HepG2 (cell line): ENCODE data around the gene CCT5. TPM values are rescaled to one million over a fixed set of nuclear protein-coding genes. Genes with fewer than 3 reads are reported as not detected.

Experiments
- AGO1 ChIP-seq: fragments of 200-400 bp; formaldehyde crosslinking; IDR thresholded peaks from 2 replicates; pipeline ENCODE4 v1.6.1; 2017; ENCODE audit warnings: mild to moderate bottlenecking, low read depth, low read length, moderate library complexity; ENCODE audit not compliant: poor library complexity, severe bottlenecking
- FOXP4 ChIP-seq: sonication (generic); formaldehyde crosslinking; IDR thresholded peaks from 2 replicates; pipeline ENCODE4 v1.4.0; 2020; ENCODE audit warnings: missing genetic modification reagents
- GABPA ChIP-seq, 2 experiments: IDR thresholded peaks; 2 replicates each; pipeline ENCODE4 v1.6.1; 2011 to 2016; ENCODE audit warnings: low read depth in 2 of 2, low read length in 1 of 2, missing biosample characterization in 1 of 2, missing genetic modification characterization in 1 of 2
- HMGXB3 ChIP-seq: sonication (generic); formaldehyde crosslinking; IDR thresholded peaks from 2 replicates; pipeline ENCODE4 v1.4.0; 2020; ENCODE audit warnings: missing genetic modification reagents, borderline replicate concordance
- ISX ChIP-seq: sonication (generic); formaldehyde crosslinking; conservative IDR thresholded peaks from 2 replicates; pipeline ENCODE4 v1.5.0; 2020; ENCODE audit warnings: missing genetic modification reagents
- KDM3A ChIP-seq: IDR thresholded peaks from 2 replicates; pipeline ENCODE4 v1.6.1; 2018; ENCODE audit warnings: low read depth, missing compliant biosample characterization
- MEIS2 ChIP-seq: sonication (generic); formaldehyde crosslinking; IDR thresholded peaks from 2 replicates; pipeline ENCODE4 v1.9.0; 2021; ENCODE audit warnings: mild to moderate bottlenecking, missing genetic modification reagents
- NFE2L1 ChIP-seq: sonication (generic); formaldehyde crosslinking; IDR thresholded peaks from 2 replicates; pipeline ENCODE4 v1.4.0; 2020; ENCODE audit warnings: missing genetic modification reagents, mild to moderate bottlenecking, borderline replicate concordance
- PBX2 ChIP-seq: IDR thresholded peaks from 2 replicates; pipeline ENCODE4 v1.6.1; 2016; ENCODE audit warnings: control low read depth
- TEAD2 ChIP-seq: sonication (generic); formaldehyde crosslinking; IDR thresholded peaks from 2 replicates; pipeline ENCODE4 v1.9.0; 2021; ENCODE audit warnings: missing genetic modification reagents
- ZNF607 ChIP-seq: sonication (generic); formaldehyde crosslinking; IDR thresholded peaks from 2 replicates; pipeline ENCODE4 v1.5.1; 2020; ENCODE audit warnings: missing genetic modification reagents, mild to moderate bottlenecking, borderline replicate concordance
- ZNF75D ChIP-seq: sonication (generic); formaldehyde crosslinking; IDR thresholded peaks from 2 replicates; pipeline ENCODE4 v1.8.1; 2023; ENCODE audit warnings: missing genetic modification reagents, mild to moderate bottlenecking, borderline replicate concordance
- polyA plus RNA-seq, 8 experiments: library from polyadenylated mRNA; depleted of rRNA in 3 of 8; stranded (reverse) in 7 of 8; unstranded in 1 of 8; fragments of >200 nt; fragmentation: Illumina TruSeq in 4 of 8; extraction: Trizol in 4 of 8; gene quantifications; 2 replicates each; pipeline versions ENCODE4 v1.2.1 to v1.2.3, GENCODE V29; 2011 to 2016; ENCODE audit warnings: low read depth in 4 of 8, missing spikeins in 1 of 8, mixed read lengths in 1 of 8; ENCODE audit not compliant: insufficient read depth in 1 of 8
- total RNA-seq, 5 experiments: library from RNA; depleted of rRNA; stranded (reverse); fragments of >200 nt; fragmentation: Illumina TruSeq; extraction: Trizol; gene quantifications; 2 replicates each; pipeline ENCODE4 v1.2.3, GENCODE V29; 2016; ENCODE audit warnings: low read depth in 1 of 5
- TF ChIP-seq, protein P1 (sequence below): sonication (generic); formaldehyde crosslinking; IDR thresholded peaks from 2 replicates; pipeline ENCODE4 v1.8.0; 2022; ENCODE audit warnings: mild to moderate bottlenecking, missing genetic modification reagents; ENCODE audit not compliant: insufficient replicate concordance
- TF ChIP-seq, protein P2 (sequence below): sonication (generic); formaldehyde crosslinking; IDR thresholded peaks from 2 replicates; pipeline ENCODE4 v1.5.0; 2020; ENCODE audit warnings: mild to moderate bottlenecking, missing genetic modification reagents

CCT5 gene
- total and polyA plus RNA-seq, 2 of the 13 experiments (the other 11 are each of a cell fraction or from before 2014, with no cell fraction given): 319 to 708 TPM

DNA sequence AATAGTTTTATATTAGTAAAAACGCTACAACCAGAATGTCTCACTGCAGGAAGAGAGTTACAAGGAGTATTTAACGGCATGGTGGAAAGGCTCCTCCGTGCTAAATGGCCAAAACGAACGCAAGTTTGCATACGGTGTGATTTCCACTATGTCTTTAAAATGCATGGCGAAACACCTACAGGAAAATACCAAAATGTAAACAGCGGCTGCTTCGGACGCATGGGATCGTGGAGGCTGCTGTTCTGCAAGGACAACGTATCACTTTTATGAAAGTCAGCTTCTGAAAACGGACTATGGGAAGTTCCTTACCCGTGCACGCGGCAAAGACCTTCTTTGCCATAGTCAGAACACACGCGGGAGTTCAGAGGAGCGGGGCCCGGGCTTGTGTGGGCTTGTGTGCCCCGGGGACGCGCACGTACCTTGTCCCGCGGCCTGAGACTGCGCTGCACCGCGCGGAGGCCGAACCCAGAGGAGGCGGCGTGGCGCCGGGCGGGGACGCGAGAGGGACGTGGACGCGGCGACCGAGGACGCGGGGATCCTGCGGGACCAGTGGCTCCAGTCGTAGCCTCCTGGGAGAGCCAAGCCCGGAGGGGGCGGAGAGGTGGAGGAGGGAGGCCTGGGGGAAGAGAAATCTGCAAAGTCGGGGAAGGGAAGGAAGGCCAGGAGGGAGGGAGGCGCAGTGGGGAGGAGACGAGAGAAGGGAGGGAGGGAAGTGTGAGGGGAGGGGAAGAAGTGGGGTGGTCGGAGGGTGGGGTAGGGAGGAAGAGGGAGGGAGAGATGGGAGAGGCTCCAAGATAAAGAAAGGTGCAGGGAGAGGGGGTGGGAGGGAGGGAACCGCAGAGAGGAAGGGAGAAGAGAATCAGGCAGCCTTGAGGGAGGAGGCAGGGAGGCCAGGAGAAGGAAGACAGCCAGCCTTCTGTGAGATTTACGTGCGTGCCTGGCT is 57.4 kb downstream of the CCT5 start, which contains the start of gene CMBL (continued):
- TF ChIP-seq, protein P1, sequence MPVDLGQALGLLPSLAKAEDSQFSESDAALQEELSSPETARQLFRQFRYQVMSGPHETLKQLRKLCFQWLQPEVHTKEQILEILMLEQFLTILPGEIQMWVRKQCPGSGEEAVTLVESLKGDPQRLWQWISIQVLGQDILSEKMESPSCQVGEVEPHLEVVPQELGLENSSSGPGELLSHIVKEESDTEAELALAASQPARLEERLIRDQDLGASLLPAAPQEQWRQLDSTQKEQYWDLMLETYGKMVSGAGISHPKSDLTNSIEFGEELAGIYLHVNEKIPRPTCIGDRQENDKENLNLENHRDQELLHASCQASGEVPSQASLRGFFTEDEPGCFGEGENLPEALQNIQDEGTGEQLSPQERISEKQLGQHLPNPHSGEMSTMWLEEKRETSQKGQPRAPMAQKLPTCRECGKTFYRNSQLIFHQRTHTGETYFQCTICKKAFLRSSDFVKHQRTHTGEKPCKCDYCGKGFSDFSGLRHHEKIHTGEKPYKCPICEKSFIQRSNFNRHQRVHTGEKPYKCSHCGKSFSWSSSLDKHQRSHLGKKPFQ (CRISPR knock-in tag): no peak
- TF ChIP-seq GABPA (IDR thresholded peaks at IDR 0.05; ENCODE audit: low read depth, low read length): no peak
- 0 out of 2 replicates have a peak, but pooled peaks have one; percentile 17 for TF ChIP-seq GABPA (CRISPR knock-in tag; IDR thresholded peaks at IDR 0.05; ENCODE audit: low read depth)
- no peak for TF ChIP-seq PBX2
- no peak for TF ChIP-seq ZNF75D
- TF ChIP-seq ISX (CRISPR knock-in tag): no peak
- TF ChIP-seq NFE2L1 (CRISPR knock-in tag): no peak
- TF ChIP-seq AGO1: no peak
- peak; percentile 81 for TF ChIP-seq ZNF607 (CRISPR knock-in tag)
- no peak for TF ChIP-seq HMGXB3 (CRISPR knock-in tag)
- no peak for TF ChIP-seq KDM3A
- no peak for TF ChIP-seq TEAD2 (CRISPR knock-in tag)
- TF ChIP-seq, protein P2, sequence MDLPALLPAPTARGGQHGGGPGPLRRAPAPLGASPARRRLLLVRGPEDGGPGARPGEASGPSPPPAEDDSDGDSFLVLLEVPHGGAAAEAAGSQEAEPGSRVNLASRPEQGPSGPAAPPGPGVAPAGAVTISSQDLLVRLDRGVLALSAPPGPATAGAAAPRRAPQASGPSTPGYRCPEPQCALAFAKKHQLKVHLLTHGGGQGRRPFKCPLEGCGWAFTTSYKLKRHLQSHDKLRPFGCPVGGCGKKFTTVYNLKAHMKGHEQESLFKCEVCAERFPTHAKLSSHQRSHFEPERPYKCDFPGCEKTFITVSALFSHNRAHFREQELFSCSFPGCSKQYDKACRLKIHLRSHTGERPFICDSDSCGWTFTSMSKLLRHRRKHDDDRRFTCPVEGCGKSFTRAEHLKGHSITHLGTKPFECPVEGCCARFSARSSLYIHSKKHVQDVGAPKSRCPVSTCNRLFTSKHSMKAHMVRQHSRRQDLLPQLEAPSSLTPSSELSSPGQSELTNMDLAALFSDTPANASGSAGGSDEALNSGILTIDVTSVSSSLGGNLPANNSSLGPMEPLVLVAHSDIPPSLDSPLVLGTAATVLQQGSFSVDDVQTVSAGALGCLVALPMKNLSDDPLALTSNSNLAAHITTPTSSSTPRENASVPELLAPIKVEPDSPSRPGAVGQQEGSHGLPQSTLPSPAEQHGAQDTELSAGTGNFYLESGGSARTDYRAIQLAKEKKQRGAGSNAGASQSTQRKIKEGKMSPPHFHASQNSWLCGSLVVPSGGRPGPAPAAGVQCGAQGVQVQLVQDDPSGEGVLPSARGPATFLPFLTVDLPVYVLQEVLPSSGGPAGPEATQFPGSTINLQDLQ (CRISPR knock-in tag): no peak
- 0 out of 2 replicates have a peak, but pooled peaks have one; percentile 14 for TF ChIP-seq FOXP4 (CRISPR knock-in tag)
- no peak for TF ChIP-seq MEIS2 (CRISPR knock-in tag)
